COR-L47 (cell line): ENCODE data around the gene FERD3L.
"Not testable (repeated sequence)": the region's sequence is repeated elsewhere in the genome, so short reads cannot be mapped to it uniquely, and the experiment has no call there.

Source experiments
- DNase-seq: peaks from one replicate; lab custom pipeline; 2025; lab: John Stamatoyannopoulos, UW

FERD3L gene

DNA sequence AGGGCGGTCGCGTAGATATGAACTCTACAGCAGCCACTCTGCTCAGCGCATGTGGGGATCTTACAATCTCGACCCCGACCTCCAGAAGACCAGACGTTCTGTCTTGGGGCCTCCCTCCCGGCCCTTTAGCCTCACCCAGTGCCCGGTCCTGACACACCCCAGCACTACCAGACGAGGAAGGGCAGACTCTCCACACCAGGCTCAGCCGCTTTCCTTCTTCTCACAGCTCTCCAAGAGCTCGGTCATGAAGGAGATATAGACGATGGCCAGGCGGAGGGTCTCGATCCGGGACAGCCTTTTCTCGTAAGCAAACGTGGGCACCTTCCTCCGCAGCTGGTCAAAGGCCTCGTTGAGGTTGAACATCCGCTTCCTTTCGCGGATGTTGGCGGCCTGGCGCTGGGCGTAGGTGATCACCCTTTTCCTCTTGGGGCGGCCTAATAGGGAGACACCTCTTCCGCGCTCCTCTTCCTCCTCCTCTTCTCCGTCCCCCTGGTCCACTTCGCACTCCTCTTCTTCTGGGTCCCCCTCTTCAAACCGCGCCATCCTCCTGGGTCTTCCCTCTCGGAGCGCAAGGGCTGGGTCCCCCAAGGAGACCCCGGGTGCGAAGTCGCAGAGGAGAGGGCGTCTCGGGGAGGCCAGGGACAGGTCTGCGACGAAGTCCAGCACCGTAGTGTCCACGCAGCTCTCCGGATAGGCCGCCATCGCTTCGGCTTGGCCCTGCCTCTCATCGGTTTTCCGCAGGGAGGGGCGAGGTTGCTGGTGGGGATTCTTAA lies at the start of gene FERD3L:
Gene FERD3L, minus strand, starts transcription at position 761 of the 773 bp plus-strand sequence. Its CDS starts 59 bp downstream, at position 702.
- DNase-seq, result no peak

DNA sequence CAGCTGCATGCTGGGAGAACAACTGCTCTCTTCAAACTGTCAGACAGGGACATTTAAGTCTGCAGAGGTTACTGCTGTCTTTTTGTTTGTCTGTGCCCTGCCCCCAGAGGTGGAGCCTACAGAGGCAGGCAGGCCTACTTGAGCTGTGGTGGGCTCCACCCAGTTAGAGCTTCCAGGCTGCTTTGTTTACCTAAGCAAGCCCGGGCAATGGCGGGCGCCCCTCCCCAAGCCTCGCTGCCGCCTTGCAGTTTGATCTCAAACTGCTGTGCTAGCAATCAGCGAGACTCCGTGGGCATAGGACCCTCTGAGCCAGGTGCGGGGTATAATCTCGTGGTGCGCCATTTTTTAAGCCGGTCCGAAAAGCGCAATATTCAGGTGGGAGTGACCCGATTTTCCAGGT lies 49.2 kb upstream of the FERD3L start:
- DNase-seq, result not testable (repeated sequence)

- DNase-seq, result no peak
Observed at GRCh38 chr7:19181634-19182033, 36.4 kb upstream of the FERD3L start.

DNA sequence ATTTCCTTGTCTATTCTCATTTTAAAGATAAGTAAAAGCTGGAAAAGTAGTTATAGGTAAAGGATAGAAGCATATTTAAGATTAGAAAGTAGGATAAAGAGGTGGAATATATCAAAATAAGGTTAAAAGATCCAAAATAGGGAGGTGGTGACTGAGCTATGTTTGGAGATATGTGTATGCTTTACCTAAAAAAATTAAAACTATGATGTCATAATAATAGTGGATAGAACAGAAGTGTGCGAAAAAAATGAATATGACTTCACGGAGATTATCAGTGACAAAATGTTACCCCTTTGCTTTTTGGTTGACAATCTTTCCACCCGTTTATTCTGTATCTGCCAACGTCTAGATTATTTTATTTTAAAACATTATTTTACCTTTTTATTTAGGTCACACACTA lies 33.4 kb upstream of the FERD3L start:
- no peak for DNase-seq

- DNase-seq, result no peak
Observed at GRCh38 chr7:19177269-19177668, 32.0 kb upstream of the FERD3L start.

GRCh38 chr7:19175241-19175640 lies 30.0 kb upstream of the FERD3L start:
- no peak for DNase-seq

GRCh38 chr7:19161671-19162070 lies 16.4 kb upstream of the FERD3L start:
- no peak for DNase-seq

GRCh38 chr7:19146699-19147098 lies 1.5 kb upstream of the FERD3L start:
- DNase-seq, result no peak

DNA sequence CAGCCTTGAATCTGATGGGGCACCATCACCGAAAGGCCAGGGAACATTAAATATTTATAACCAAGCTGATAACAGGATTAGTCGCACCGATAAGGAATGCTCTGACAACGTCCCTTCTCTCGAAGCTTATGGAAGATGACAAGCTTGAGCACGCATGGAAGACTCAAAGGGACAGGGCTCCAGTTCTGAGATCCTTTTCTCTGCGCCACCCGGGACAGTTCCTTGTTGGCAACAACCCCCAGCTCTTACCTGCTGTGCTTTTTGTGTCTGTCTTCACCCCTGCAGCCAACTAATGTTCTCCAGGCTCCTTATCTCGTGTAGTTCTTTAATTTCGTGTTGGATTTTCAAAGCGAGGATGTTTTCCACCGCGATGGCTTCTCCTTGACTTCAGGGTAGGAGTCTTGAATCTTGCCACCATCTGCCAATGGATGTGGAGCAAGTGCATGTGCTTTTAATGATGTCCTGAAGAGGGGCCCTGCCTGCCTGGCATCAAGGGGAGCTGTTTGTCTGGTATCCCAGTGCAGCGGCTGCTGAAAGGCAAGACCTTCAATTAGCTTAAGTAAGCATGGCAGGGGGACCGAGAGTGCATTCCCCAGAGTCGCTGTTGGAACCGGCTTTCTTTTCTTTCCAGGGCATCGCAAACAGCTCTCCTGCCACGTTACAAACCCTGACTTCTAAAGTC lies 354 bp upstream of the FERD3L start:
- no peak for DNase-seq

DNA sequence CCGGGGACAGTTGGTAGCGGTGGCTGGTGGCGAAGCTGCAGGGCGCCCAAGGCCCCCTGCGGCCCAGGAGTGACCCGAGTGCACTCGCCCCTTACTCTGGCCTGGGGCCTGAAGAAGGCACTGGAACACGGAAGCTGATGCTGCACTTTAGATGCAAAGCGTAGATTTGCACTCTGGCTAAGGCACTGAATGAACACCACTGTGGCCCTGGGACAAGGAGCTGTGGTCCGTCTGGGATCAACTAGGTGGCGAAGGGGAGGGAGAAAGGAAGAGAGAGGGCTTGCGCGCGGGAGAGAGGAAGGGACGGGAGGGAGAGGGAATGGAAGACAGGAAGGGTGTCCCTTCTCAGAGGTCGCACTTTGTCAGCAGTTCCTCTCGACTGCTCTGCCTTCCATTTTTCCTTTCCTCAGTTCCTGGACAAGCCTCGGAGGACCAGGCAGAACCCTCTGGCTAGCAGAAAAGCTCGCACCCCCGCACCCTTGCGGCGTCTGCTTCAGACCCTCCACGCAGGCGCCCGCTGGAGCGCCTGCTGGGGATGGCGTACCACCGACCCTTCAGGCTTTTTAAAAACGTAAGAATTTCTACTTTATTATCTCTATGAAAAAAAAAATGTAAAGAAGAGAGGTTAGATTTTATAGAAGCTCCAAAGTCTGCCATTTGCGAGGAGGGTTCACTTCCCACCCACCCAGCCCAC lies 1.2 kb downstream of the FERD3L start:
- no peak for DNase-seq

- no peak for DNase-seq
Observed at GRCh38 chr7:19139706-19140327, 5.4 kb downstream of the FERD3L start.

GRCh38 chr7:19133886-19134285 lies 11.3 kb downstream of the FERD3L start:
- DNase-seq, result no peak

DNA sequence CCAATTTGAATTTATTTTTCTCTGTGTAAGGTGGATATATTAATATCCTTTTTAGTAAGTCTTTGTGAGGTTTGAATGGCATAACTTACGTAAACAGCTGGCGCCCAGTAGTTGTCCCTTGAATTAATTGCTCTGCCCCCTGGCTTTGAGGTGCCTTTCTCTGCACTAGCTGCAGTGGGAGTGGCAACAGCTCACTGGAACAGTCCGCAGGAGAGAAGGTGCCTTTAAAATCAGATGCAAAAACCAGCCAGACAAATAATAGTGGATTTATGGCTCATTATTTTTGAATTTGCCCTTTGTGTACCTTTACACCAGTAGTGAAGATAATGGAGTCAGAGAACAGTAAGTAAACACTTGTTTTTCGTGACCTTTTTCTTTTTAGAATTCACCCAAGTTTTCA lies 11.8 kb downstream of the FERD3L start:
- DNase-seq, result no peak

GRCh38 chr7:19128856-19129255 lies 16.4 kb downstream of the FERD3L start:
- DNase-seq, result no peak

DNA sequence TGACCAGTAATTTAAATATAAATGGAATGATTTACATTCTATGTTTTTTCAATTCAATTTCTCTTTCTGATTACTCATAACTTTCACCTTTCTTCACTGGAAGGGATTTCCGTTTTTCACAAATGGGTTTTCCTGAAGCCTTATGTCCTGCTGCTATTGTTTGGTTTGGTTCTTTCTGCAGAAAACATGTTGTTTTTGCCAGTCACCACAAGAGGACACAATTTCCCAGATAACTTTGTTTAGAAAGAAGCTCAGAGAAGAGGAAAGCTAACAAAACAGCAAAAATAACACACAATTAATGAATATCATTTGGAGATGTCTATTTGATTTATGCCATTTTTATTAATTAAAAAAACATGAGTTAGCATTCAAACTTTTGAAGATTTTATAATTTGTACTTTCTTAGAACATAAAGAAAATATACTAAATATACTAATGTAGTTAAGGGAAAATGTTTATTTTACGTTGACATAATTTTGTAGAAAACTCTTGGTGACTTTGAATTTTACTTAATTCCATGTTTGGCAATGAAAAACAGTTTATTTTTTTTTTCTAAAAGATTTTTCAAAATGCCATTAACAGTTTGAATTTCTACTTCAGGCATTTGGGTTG lies 23.1 kb downstream of the FERD3L start:
- peak; percentile 52 for DNase-seq

GRCh38 chr7:19119870-19120486 lies 25.2 kb downstream of the FERD3L start:
- DNase-seq, result no peak

DNA sequence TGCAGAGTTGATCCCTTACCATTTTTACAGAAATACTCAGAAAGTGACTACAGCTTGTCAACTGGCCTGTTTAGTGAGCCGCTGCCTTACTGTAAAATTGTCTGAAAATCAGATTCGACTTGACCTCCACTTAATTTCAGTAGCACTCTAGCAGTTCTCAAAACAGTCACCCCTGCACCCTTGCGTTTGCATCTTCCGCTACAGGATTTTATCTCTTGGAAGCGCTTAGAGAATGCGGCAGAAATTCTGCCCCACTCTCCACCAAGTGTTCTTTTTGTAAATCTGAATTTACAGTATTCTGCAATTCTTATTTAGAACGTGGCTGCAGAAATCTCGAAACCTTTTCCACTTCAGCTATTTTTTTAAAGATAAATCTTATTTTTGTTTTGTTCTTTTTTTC lies 25.8 kb downstream of the FERD3L start:
- DNase-seq, result no peak

DNA sequence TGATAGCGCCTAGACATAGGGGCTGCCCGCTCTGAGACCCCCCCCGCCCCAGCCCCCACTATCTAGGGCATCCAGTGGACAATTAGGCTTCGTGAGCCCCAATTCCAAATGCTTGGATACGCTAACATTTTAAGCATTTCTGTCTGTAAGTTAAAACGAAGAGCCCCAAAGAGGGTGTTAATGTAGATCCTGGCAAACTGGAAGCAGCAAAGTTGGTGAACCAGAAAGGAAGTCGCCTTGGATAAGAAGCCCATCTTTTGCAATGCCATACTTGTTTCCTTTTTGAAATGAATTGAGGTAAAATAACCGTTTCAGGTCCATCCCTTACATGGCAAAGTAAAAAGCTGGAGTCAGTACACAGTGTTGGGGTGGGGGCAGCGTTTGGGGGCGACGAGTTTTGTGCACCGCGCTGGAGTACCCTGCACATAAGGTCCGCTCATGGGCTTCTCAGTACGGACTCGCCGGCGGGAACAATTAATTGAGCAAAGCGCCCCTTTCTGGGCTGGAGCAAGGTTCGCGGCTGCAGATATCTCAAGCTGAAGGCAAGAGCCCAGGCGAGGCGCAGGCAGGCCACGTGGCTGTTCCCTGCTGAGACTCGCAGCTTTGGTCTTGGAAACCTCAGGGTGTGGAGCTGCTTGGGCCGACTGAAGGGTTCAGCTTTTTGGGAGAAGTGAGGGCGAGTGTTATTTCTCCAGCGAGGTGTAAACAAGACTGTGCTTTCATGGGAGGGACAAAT lies 26.4 kb downstream of the FERD3L start:
- no peak for DNase-seq

DNA sequence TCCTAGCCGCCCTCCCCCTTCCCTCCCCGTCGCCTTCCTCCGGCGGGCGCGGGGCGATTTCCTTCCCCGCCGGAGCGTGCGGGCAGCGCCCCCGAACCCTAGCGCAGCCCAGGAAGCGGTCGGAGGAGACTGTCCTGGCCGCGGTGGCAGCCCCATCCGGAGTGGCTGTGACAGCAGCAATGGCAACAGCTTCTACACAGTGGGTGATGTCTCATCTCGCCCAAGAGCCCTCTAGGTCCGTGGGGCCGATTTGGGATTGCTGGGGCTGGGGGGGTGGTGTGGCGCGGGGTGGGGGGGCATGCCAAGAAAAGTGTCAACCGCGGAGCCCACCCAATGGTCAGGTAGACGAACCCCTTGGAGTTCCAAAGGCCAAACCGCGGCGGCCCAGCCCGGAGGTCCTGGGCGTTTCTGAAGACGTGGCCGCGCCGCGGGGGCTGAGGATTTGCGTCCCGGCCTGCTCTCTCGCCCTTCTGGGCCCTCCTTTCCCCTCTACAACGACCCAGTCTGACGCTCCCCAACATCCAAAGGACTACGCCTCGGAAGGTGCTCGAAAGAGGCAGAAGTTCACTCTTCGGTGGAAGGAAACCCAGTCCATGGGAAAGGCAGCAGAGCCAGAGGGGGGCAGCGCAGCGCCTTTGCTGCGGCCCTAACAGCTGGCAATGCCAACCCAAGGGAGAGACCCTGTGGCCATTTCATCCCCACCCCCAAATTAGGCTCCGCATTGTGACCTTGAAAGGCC lies 27.2 kb downstream of the FERD3L start:
- DNase-seq, result peak; percentile 3
